GM23248 (cell line): ENCODE data around the gene TBC1D22A. TPM values are rescaled to one million over a fixed set of nuclear protein-coding genes. Genes with fewer than 3 reads are reported as not detected.

Experiments used
- DNase-seq: peaks from one replicate; pipeline ENCODE4 v3.0.0-alpha.2; 2015
- H2AFZ ChIP-seq: fragments of 200-600 bp; sonication (generic); 2 replicates; pipeline ENCODE4 v1.6.1; 2016; ENCODE audit warnings: antibody characterized with exemption
- H3F3A ChIP-seq: fragments of 200-600 bp; sonication (generic); 2 replicates; pipeline ENCODE4 v1.6.1; 2016; ENCODE audit warnings: mild to moderate bottlenecking, antibody characterized with exemption, mixed run types; ENCODE audit not compliant: insufficient read depth
- H3K27ac ChIP-seq: fragments of 200-600 bp; sonication (generic); 2 replicates; pipeline ENCODE4 v1.5.1; 2016; ENCODE audit warnings: mild to moderate bottlenecking
- H3K27me3 ChIP-seq: fragments of 200-600 bp; sonication (generic); replicated peaks from 2 replicates; pipeline ENCODE4 v1.6.1; 2016; ENCODE audit warnings: mild to moderate bottlenecking; ENCODE audit not compliant: insufficient read depth
- H3K36me3 ChIP-seq: fragments of 200-600 bp; sonication (generic); 2 replicates; pipeline ENCODE4 v1.6.1; 2016; ENCODE audit warnings: low read depth, mild to moderate bottlenecking
- H3K4me1 ChIP-seq: fragments of 200-600 bp; sonication (generic); 2 replicates; pipeline ENCODE4 v1.6.1; 2016; ENCODE audit warnings: mild to moderate bottlenecking; ENCODE audit not compliant: insufficient read depth
- H3K4me2 ChIP-seq: fragments of 200-600 bp; sonication (generic); one replicate; pipeline ENCODE4 v1.6.1; 2016; ENCODE audit warnings: mild to moderate bottlenecking; ENCODE audit not compliant: unreplicated experiment
- H3K4me3 ChIP-seq: fragments of 200-600 bp; sonication (generic); 2 replicates; pipeline ENCODE4 v1.5.1; 2016; ENCODE audit warnings: mild to moderate bottlenecking
- H3K79me2 ChIP-seq: fragments of 200-600 bp; sonication (generic); 2 replicates; pipeline ENCODE4 v1.6.1; 2016; ENCODE audit warnings: mild to moderate bottlenecking; ENCODE audit not compliant: insufficient read depth
- H3K9ac ChIP-seq: fragments of 200-600 bp; sonication (generic); 2 replicates; pipeline ENCODE4 v1.6.1; 2016; ENCODE audit warnings: mild to moderate bottlenecking
- H3K9me2 ChIP-seq: fragments of 200-600 bp; sonication (generic); 2 replicates; pipeline ENCODE4 v1.6.1; 2016; ENCODE audit warnings: mixed run types, mild to moderate bottlenecking, moderate library complexity; ENCODE audit not compliant: insufficient read depth
- H3K9me3 ChIP-seq: fragments of 200-600 bp; sonication (generic); one replicate; pipeline ENCODE4 v1.6.1; 2017; ENCODE audit warnings: low read depth
- H4K20me1 ChIP-seq: fragments of 200-600 bp; sonication (generic); 2 replicates; pipeline ENCODE4 v1.6.0; 2016; ENCODE audit not compliant: insufficient read depth
- EZH2 ChIP-seq: fragments of 200-600 bp; sonication (generic); IDR thresholded peaks from 2 replicates; pipeline ENCODE4 v1.6.1; 2018; ENCODE audit warnings: antibody characterized with exemption, mild to moderate bottlenecking; ENCODE audit not compliant: insufficient read depth, poor library complexity, severe bottlenecking
- EZH2phosphoT487 ChIP-seq: fragments of 200-600 bp; sonication (generic); IDR thresholded peaks from 2 replicates; pipeline ENCODE4 v1.6.1; 2018; ENCODE audit warnings: antibody characterized with exemption, moderate library complexity, mild to moderate bottlenecking, low read depth; ENCODE audit not compliant: insufficient read depth
- WGBS, 2 experiments: methylation state at CpG; one replicate each; pipeline ENCODE4 v1.1.6; 2015 to 2017; ENCODE audit warnings: low lambda C conversion rate in 2 of 2, low coverage in 1 of 2; ENCODE audit errors: missing lambda C conversion rate in 2 of 2; 5-methylcytosine and 5-hydroxymethylcytosine counted together
- in situ Hi-C: fragments of 300-500 bp; cut with MboI; formaldehyde crosslinking; loops from 2 replicates; pipeline ENCODE4 v1.15.0; 2020
- polyA plus RNA-seq: library from polyadenylated mRNA; unstranded; fragments of >200 nt; fragmentation: Nextera tagmentation; extraction: Ambion mirVana; gene quantifications from 2 replicates; pipeline ENCODE4 v1.2.1, GENCODE V29; 2016
- total RNA-seq: library from RNA; depleted of rRNA; stranded (reverse); fragments of >200 nt; shearing (Covaris generic); gene quantifications from 2 replicates; pipeline ENCODE4 v1.2.3, GENCODE V29; 2014

Gene TBC1D22A
- total and polyA plus RNA-seq, 2 experiments from 2014 or later = 12.3 to 16.9 TPM

DNA sequence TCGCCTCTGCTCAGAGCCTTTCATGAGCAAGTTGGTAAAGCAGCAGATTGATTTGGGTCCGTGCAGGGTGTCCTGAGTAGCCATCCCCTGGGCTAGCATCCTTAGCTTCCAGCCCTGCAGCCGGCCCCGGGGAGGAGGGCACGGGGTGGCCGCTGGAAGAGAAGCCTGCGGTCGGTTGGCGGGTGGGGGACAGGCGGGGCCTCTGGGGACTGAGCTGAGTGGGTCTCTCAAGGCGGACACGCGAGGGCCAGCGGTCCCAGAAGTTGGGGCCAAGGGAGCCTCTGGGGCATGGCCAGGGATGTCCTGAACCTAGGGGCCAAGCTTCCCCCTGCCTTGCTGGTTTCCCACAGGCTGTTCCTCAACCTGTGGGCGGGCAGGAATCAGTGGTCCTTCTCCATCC lies 143.0 kb downstream of the TBC1D22A start:
- no peaks in the 10 kb centered on the region for H3K27me3 ChIP-seq
- no peaks in the 10 kb centered on the region for H3K9me3 ChIP-seq
- no peak for TF ChIP-seq EZH2
- TF ChIP-seq EZH2phosphoT487 = no peak
- no peaks in the 10 kb centered on the region for H4K20me1 ChIP-seq
- no peaks in the 10 kb centered on the region for H3K4me1 ChIP-seq
- no peaks in the 10 kb centered on the region for H3K9me2 ChIP-seq
- H3K36me3 ChIP-seq = no peaks in the 10 kb centered on the region
- 97% methylated on average over 7 to 15 of the region's 15 CpGs for WGBS, 2 experiments
- no peak overlapping the region for H3K4me2 ChIP-seq
- H2AFZ ChIP-seq = no peak overlapping the region
- no peak overlapping the region for H3K9ac ChIP-seq
- in situ Hi-C loops = no loop called here
- no peak for DNase-seq
- H3K4me3 ChIP-seq = no peak overlapping the region
- H3F3A ChIP-seq = no peaks in the 10 kb centered on the region
- no peak overlapping the region for H3K27ac ChIP-seq
- H3K79me2 ChIP-seq = no peaks in the 10 kb centered on the region

- H3K36me3 ChIP-seq = no peaks in the 10 kb centered on the region
- H3K27ac ChIP-seq = no peak overlapping the region
- no peak for TF ChIP-seq EZH2
- no peak for TF ChIP-seq EZH2phosphoT487
- H3K27me3 ChIP-seq = no peaks in the 10 kb centered on the region
- H3K9ac ChIP-seq = no peak overlapping the region
- H3K4me2 ChIP-seq = no peak overlapping the region
- WGBS, 2 experiments = 98% methylated on average over 8 of the region's 8 CpGs
- H3K4me1 ChIP-seq = no peaks in the 10 kb centered on the region
- H2AFZ ChIP-seq = no peak overlapping the region
- no peak for DNase-seq
- no peak overlapping the region for H3K4me3 ChIP-seq
- H4K20me1 ChIP-seq = no peaks in the 10 kb centered on the region
- H3K79me2 ChIP-seq = no peaks in the 10 kb centered on the region
- in situ Hi-C loops = no loop called here
- no peaks in the 10 kb centered on the region for H3F3A ChIP-seq
- no peaks in the 10 kb centered on the region for H3K9me3 ChIP-seq
- no peaks in the 10 kb centered on the region for H3K9me2 ChIP-seq
Measured at GRCh38 chr22:46905834-46906233, 143.4 kb downstream of the TBC1D22A start.

DNA sequence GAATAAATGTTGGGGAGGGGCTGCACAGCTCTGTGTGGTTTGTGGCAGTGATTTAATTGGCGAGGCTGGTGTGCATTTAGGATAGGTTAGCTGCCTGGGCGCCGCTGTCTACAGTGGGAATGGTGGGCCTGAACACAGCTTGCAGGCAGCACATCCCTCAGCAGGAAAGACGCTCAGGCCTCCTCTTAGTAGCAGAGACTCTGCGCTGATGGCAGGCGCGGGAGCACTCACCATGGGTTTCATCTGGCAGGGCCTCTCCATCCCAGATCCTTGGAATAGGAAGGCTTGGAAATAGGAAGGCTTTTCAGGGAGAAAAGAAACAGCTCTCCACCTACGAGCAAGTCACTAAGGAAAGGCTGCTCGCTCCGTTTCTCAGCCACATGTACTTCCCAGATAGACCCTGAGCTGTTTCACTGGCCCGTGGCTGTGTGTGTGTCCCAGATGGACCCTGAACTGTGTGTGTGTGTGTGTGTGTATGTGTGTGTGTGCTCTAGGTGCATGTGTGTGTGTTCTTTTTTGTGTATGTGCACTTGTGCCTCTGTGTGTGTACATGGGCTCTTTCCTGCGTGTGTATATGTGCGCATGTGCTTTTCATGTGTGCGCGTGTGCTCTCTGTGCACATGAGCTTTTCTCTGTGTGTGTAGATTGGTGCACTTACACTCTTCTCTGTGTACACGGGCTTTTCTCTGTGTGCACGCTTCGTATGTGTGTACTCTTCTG lies 144.0 kb downstream of the TBC1D22A start:
- DNase-seq = no peak
- no peak overlapping the region for H3K9ac ChIP-seq
- no peak for TF ChIP-seq EZH2phosphoT487
- no peaks in the 10 kb centered on the region for H3F3A ChIP-seq
- H2AFZ ChIP-seq = no peak overlapping the region
- H3K9me3 ChIP-seq = no peaks in the 10 kb centered on the region
- no peaks in the 10 kb centered on the region for H3K9me2 ChIP-seq
- in situ Hi-C loops = no loop called here
- no peak overlapping the region for H3K4me3 ChIP-seq
- H3K27me3 ChIP-seq = no peaks in the 10 kb centered on the region
- H3K27ac ChIP-seq = no peak overlapping the region
- H4K20me1 ChIP-seq = no peaks in the 10 kb centered on the region
- H3K36me3 ChIP-seq = no peaks in the 10 kb centered on the region
- H3K79me2 ChIP-seq = no peaks in the 10 kb centered on the region
- 98 to 99% methylated on average over 18 of the region's 18 CpGs for WGBS, 2 experiments
- H3K4me2 ChIP-seq = no peak overlapping the region
- no peaks in the 10 kb centered on the region for H3K4me1 ChIP-seq

DNA sequence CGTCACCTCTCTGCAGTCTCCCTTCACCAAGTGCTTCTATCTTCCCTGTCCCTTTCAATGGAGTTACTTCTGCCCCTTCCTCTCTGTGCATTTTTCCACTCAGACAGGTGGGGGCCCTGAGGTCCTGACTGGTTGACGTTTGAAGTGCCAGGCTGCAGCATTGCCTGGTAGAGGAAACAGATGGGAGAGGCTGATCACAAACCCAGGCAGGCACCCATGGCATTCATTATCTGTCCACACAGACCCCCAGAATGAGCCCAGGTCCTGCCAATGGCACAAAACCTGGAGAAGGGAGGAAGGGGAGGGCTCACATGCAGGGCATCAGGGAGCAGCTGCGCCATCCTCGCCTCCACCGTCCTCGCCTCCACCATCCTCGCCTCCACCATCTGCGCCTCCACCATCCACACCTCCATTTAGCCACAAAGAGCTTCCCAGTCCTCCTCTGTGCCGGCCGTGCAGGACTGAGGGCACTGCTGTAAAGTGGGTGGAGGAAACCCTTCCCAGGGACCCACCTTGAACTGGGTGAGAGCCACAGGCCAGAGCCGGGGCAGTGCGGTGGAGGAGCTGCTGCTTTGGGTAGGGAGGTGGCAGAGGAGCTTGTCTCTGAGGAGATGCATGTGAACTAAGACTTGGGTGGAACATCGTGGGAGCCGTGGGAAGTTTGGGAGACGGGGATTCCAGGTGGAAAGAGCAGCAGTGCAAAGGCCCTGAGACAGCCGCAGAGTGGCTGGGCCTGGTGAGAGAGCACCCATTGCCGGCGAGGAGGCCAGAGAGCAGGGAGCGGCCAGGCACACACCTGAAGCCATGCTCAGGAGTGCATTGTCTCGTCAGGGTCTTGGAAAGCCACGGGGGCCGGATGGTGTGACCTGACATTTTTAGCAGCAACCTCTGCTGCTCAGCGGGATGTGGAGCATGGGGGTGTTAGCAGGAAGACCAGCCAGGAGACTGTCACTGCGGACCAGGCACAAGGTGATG lies 145.1 kb downstream of the TBC1D22A start:
- H2AFZ ChIP-seq = no peak overlapping the region

More for the DNA sequence above, 145.1 kb downstream of the TBC1D22A start:
- H3K27me3 ChIP-seq = no peaks in the 10 kb centered on the region
- no peak for DNase-seq
- H3K4me2 ChIP-seq = no peak overlapping the region
- no peaks in the 10 kb centered on the region for H3K9me3 ChIP-seq
- in situ Hi-C loops = no loop called here
- no peaks in the 10 kb centered on the region for H3K4me1 ChIP-seq
- no peaks in the 10 kb centered on the region for H3K36me3 ChIP-seq
- no peak overlapping the region for H3K27ac ChIP-seq
- H3K9ac ChIP-seq = no peak overlapping the region
- H3F3A ChIP-seq = no peaks in the 10 kb centered on the region
- no peaks in the 10 kb centered on the region for H4K20me1 ChIP-seq
- H3K4me3 ChIP-seq = no peak overlapping the region
- no peaks in the 10 kb centered on the region for H3K9me2 ChIP-seq
- WGBS, 2 experiments = 97 to 98% methylated on average over 24 of the region's 24 CpGs
- TF ChIP-seq EZH2phosphoT487 (no peak), EZH2 (no peak)
- H3K79me2 ChIP-seq = no peaks in the 10 kb centered on the region
